HG02623 (cell line): ENCODE measurements around the gene DOK5.
"Not testable (repeated sequence)": the region's sequence is repeated elsewhere in the genome, so short reads cannot be mapped to it uniquely, and the experiment has no call there.

Experiments used
- ATAC-seq: cut with Tn5 transposase; IDR thresholded peaks from one replicate; pipeline ENCODE4 v1.9.1; 2021; ENCODE audit warnings: moderate library complexity; ENCODE audit not compliant: unreplicated experiment

Gene DOK5

GRCh38 chr20:54475334-54476168, at the start of gene DOK5:
Gene DOK5, plus strand, starts transcription at chr20:54475593. Its CDS starts 354 bp downstream, at chr20:54475947.
- no peak for ATAC-seq

GRCh38 chr20:54429364-54429763, 46.0 kb upstream of the DOK5 start:
- no peak for ATAC-seq

GRCh38 chr20:54431156-54431944, 44.0 kb upstream of the DOK5 start:
- ATAC-seq: no peak

GRCh38 chr20:54432966-54433365, 42.4 kb upstream of the DOK5 start:
- ATAC-seq: no peak

- ATAC-seq: no peak
Measured at GRCh38 chr20:54433636-54434035, 41.8 kb upstream of the DOK5 start.

- no peak for ATAC-seq
Measured at GRCh38 chr20:54434196-54434595, 41.2 kb upstream of the DOK5 start.

- no peak for ATAC-seq
Measured at GRCh38 chr20:54435015-54435414, 40.4 kb upstream of the DOK5 start.

- not testable (repeated sequence) for ATAC-seq
Measured at GRCh38 chr20:54436410-54436809, 39.0 kb upstream of the DOK5 start.

GRCh38 chr20:54438166-54438565, 37.2 kb upstream of the DOK5 start:
- no peak for ATAC-seq

- no peak for ATAC-seq
Measured at GRCh38 chr20:54450207-54450606, 25.2 kb upstream of the DOK5 start.

- ATAC-seq: no peak
Measured at GRCh38 chr20:54451171-54451570, 24.2 kb upstream of the DOK5 start.

- ATAC-seq: no peak
Measured at GRCh38 chr20:54452277-54452676, 23.1 kb upstream of the DOK5 start.

GRCh38 chr20:54454982-54455381, 20.4 kb upstream of the DOK5 start:
- no peak for ATAC-seq

GRCh38 chr20:54456423-54456822, 19.0 kb upstream of the DOK5 start:
- ATAC-seq: no peak

- no peak for ATAC-seq
Measured at GRCh38 chr20:54456961-54457360, 18.4 kb upstream of the DOK5 start.

GRCh38 chr20:54458219-54458618, 17.2 kb upstream of the DOK5 start:
- no peak for ATAC-seq

GRCh38 chr20:54459279-54459678, 16.1 kb upstream of the DOK5 start:
- no peak for ATAC-seq

GRCh38 chr20:54464003-54464402, 11.4 kb upstream of the DOK5 start:
- no peak for ATAC-seq

GRCh38 chr20:54466127-54466526, 9.3 kb upstream of the DOK5 start:
- ATAC-seq: no peak

GRCh38 chr20:54467622-54468021, 7.8 kb upstream of the DOK5 start:
- ATAC-seq: no peak

- no peak for ATAC-seq
Measured at GRCh38 chr20:54468082-54468481, 7.3 kb upstream of the DOK5 start.

GRCh38 chr20:54469293-54469692, 6.1 kb upstream of the DOK5 start:
- no peak for ATAC-seq
